HAP-1 (cell line): Measurements from ENCODE around the gene E4F1.

Experiments
- DNase-seq, 2 experiments: peaks; one replicate each; pipeline ENCODE4 v3.0.0-alpha.2; 2016 to 2020; ENCODE audit warnings: low spot score in 2 of 2
- H3K27me3 ChIP-seq: fragments of 250-450 bp; sonication (Bioruptor Pico); 2 replicates; pipeline ENCODE4 v1.5.1; 2020; ENCODE audit warnings: low read depth, mild to moderate bottlenecking, moderate library complexity
- H3K36me3 ChIP-seq: fragments of 250-450 bp; sonication (Bioruptor Pico); replicated peaks from 2 replicates; pipeline ENCODE4 v1.5.1; 2020; ENCODE audit warnings: mild to moderate bottlenecking
- H3K4me1 ChIP-seq: fragments of 250-450 bp; sonication (Bioruptor Pico); 2 replicates; pipeline ENCODE4 v1.5.1; 2020; ENCODE audit warnings: mild to moderate bottlenecking
- H3K4me3 ChIP-seq: fragments of 250-450 bp; sonication (Bioruptor Pico); 2 replicates; pipeline ENCODE4 v1.5.1; 2020; ENCODE audit warnings: mild to moderate bottlenecking, moderate library complexity
- H3K9me3 ChIP-seq: fragments of 250-450 bp; sonication (Bioruptor Pico); 2 replicates; pipeline ENCODE4 v1.5.1; 2020; ENCODE audit warnings: mild to moderate bottlenecking, moderate library complexity
- in situ Hi-C: fragments of 300-500 bp; cut with MboI; formaldehyde crosslinking; loops from 3 replicates; pipeline ENCODE4 v1.14.3; 2020; ENCODE audit warnings: low sequenced_read_pairs, inconsistent platforms, mixed read lengths

The E4F1 gene

DNA sequence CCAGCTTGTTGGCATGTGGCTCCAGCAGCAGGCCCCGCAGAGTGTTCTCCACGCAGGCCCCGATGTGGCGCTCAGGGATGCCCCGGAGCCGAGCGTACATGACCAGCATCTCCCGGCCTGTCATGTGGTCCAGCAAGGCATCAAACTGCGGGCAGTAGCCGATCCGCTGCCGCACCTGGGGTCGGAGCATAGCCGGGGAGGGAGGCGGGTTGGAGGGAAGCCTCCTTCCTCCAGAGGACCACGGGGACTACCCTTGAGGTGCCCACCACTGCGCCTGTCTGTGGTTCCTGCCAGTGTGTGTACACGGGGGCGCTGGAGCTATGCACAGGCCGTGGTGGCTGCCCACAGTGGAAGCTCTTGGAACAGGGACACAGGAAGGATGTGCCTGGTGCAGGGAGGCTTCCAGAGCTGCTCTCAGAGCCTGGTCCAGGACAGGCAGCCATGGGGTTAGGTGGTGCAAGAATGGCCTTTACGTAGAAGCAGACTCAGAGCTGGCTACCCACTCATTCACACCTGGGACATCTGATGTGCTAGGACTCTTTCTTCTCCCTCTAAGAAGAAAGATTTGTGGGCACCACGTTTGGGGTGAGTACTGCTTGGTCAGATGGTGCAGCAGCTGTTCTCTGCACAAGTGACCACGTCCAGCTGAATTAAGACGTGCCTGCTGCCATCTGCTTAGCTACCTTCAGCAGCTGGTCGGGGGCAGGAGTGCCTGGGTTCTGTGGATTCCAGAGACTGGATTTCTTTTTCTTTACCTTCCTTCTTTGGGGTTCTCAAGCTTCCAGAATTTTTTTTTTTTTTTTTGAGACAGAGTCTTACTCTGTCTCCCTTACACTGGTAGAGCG lies 55.8 kb downstream of the E4F1 start:
- DNase-seq = no peak
- Histone ChIP-seq H3K4me1 (no peaks in the 10 kb centered on the region), H3K36me3 (peaks cover 7% of the 10 kb centered on the region), H3K4me3 (no peak overlapping the region), H3K27me3 (no peaks in the 10 kb centered on the region), H3K9me3 (no peaks in the 10 kb centered on the region)
- in situ Hi-C loops = no loop called here

DNA sequence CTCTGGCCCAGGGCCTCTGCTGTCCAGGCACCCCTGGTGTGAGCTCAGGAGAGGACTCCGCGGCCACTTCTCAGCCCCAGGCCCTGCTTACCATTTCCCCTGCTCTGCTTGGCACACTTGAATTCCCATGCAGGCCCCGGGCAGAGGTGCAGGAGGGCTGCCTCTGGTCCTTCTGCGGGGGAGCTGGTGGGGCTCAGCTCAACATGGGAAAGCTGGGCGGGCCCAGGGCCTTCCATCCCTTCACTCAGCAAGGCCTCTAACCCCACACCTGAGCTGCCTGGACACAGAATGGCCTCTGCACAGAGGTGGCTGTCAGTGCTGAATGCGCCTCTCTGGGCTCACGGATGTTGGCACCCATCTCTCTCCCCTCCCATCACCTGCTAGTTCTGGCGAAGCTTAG lies 57.1 kb downstream of the E4F1 start:
- DNase-seq = no peak
- H3K4me3 ChIP-seq = no peak overlapping the region
- in situ Hi-C loops = no loop called here
- peaks cover 7% of the 10 kb centered on the region for H3K36me3 ChIP-seq
- no peaks in the 10 kb centered on the region for H3K9me3 ChIP-seq
- no peaks in the 10 kb centered on the region for H3K4me1 ChIP-seq
- no peaks in the 10 kb centered on the region for H3K27me3 ChIP-seq

DNA sequence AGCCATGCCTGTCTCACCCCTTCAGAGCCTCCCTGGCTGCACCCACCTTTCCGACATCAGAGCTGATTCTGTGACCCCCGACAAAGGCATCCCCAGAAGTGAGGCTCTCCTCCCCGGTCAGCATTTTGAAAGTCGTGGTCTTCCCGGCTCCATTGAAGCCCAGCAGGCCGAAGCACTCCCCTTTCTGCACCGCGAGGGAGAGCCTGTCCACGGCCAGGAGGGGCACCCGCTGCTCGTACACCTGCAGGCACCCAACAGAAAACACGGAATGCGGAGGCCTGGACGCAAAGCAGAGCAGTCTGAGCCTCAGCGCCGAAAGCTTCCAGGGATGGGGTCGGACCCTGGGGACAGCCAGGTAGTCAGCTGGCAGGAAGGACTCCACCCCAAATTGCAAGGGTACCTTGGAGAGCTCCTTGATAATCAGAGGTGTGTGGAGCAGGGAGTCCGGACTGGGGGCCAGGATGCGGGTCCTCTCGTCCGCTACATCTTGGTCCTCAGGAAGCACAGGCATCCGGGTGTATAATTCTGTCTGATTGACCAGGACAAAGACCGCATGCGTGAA lies 57.7 kb downstream of the E4F1 start:
- H3K36me3 ChIP-seq = peaks cover 7% of the 10 kb centered on the region
- in situ Hi-C loops = no loop called here
- H3K4me1 ChIP-seq = no peaks in the 10 kb centered on the region
- H3K27me3 ChIP-seq = no peaks in the 10 kb centered on the region
- no peak for DNase-seq
- H3K4me3 ChIP-seq = no peak overlapping the region
- H3K9me3 ChIP-seq = no peaks in the 10 kb centered on the region

DNA sequence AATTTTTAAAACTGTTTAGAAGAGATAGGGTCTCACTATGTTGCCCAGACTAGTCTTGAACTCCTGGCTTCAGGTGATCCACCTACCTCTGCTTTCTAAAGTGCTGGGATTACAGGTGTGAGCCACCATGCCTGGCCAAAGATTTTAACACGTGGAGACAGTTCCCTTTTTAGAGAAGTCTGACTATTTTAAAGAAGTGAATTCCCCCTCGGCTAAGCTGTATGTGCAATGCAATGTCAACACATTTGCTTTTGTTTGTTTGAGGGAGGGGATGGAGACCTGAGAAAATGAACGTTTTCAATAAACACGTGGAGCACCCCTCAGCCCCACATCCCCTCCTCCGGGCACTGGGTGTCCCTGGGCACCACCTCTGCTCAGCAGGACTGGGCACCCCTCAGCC lies 58.9 kb downstream of the E4F1 start:
- no peak overlapping the region for H3K4me3 ChIP-seq
- H3K4me1 ChIP-seq = no peaks in the 10 kb centered on the region
- in situ Hi-C loops = no loop called here
- H3K9me3 ChIP-seq = no peaks in the 10 kb centered on the region
- H3K27me3 ChIP-seq = no peaks in the 10 kb centered on the region
- no peak for DNase-seq
- peaks cover 7% of the 10 kb centered on the region for H3K36me3 ChIP-seq

DNA sequence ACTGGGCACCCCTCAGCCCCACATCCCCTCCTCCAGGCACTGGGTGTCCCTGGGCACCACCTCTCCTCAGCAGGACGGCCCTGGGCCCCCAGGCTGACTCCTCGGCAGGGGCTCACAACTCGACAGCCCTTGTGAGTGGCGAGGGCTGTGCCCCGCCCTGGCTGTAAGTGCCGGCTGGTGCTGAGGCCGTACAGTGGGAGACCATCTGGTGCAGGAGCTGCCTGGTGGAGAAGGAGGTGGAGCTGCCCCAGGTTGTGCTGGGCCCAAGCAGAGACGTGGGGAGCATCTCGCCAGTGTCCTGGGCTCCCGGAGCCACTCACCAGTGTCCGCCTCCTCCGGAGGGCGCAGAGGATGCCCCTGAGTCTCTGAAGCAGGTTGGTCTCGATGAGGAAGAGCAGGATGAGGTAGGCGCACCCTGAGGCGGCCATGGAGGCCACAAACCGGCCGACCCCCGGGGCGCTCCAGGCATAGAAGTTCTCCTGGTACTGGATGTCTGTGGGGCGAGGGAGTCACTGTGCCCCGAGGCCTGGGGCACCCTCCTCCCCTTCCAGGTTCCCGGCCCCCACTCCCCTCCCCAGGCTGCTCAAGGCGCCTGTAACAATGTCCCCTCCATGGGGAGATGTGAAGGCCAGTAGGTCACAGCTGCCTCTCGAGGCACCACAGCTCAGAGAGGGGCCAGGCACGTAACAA lies 59.6 kb downstream of the E4F1 start:
- in situ Hi-C loops = no loop called here
- Histone ChIP-seq H3K36me3 (peaks cover 3% of the 10 kb centered on the region), H3K9me3 (no peaks in the 10 kb centered on the region), H3K27me3 (no peaks in the 10 kb centered on the region), H3K4me1 (no peaks in the 10 kb centered on the region), H3K4me3 (no peak overlapping the region)
- DNase-seq = no peak

DNA sequence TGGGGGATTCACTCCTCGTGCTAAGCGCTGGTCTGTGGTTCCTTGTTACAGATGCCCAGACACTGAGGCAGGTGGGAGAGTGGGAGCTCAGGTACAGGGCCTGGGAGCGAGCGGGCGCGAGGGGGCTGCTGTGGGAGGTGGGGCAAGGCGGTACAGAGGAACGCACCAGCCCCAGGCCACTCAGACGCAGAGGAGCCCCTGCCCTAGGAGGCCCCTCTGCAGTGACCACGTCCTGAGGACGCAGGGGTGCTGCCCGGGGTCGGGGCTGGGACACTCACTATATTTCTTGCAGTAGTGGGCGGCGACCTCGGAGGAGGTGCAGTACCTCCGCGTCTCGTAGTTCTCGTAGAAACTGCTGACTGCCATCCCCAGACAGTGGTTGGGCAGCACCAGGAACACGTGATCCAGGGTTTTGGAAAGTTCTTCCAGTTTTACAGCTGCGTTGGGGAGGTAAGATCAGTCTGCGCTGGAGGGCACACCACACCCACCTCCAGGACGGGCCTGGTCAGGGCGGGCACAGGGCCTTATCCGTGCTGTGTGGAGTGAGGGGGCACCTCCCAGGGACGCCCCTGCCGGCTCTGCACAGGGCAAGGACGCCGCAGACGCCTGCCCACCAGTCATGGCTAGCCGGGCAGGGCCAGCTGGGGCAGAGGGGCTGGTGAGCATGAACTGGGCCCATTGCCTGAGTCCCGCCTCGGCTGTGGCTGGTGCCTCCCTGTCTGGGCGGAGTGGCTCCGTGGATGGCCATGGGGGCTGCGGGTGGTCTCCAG lies 60.8 kb downstream of the E4F1 start:
- Histone ChIP-seq H3K27me3 (no peaks in the 10 kb centered on the region), H3K9me3 (no peaks in the 10 kb centered on the region), H3K4me3 (no peak overlapping the region), H3K4me1 (no peaks in the 10 kb centered on the region), H3K36me3 (peaks cover 3% of the 10 kb centered on the region)
- in situ Hi-C loops = no loop called here
- DNase-seq = no peak

DNA sequence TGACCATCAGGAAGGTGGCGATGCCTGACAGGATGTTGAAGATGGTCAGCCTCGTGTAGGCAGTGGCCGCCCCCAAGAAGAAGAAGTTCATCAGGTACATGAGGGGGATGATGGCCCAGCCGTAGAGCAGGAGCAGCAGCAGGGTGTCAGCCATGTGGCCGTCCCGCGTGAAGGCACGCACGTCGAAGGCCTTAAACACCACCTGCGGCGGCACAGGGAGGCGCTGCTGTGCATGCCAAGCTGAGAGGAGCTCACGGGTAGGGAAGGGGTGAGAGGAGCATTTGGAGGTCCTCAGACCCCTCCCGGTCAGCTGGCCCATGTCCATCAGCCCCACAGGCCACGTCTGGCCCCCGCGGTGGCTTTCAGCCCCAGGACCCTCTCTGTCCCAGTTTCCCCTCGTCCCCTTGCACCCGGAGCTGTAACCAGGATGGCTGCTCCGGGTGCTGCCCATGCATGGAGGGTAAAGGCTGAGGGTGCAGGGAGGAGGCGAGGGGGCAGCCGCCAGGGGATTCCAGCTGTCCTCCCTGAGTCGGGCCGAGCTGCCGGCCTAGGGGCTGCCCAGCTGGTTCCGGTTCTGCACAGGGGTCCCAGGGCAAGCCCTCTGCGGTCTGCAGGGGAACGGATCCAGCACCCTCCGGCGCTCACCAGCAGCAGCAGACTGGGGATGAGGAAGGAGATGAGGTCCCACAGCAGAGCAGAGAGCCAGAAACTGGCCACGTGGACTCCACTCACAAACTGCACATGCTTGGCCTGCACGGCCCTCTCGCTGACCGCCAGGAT lies 61.6 kb downstream of the E4F1 start:
- Histone ChIP-seq H3K4me3 (no peak overlapping the region), H3K36me3 (peaks cover 4% of the 10 kb centered on the region), H3K9me3 (no peaks in the 10 kb centered on the region), H3K4me1 (no peaks in the 10 kb centered on the region), H3K27me3 (no peaks in the 10 kb centered on the region)
- DNase-seq = no peak
- in situ Hi-C loops = no loop called here
